T-helper 1 cell treated with Interleukin-12 subunit alpha and Interleukin-12 subunit beta and Interleukin-4 antibody, amounts not matched to agents 30 ng/mL and 1 ng/mL, for 36 hours (primary cell): Measurements from ENCODE around the gene RAD21L1. TPM values are rescaled to one million over a fixed set of nuclear protein-coding genes. Genes with fewer than 3 reads are reported as not detected.

Experiments used
- total RNA-seq: library from RNA; stranded (reverse); gene quantifications from 2 replicates; pipeline ENCODE4 v1.2.3, GENCODE V29; 2022

Gene RAD21L1
- total RNA-seq, 1 donor from 2014 or later, result not detected

Other genes with a start within 250 kb of the RAD21L1 start
- gene RSPO4, start 223.7 kb upstream of the RAD21L1 start, total RNA-seq, result not detected in 2 replicates
- gene PSMF1, start 107.4 kb upstream of the RAD21L1 start, total RNA-seq, result 160 and 163 TPM in 2 replicates
- gene TMEM74B, start 41.1 kb upstream of the RAD21L1 start, total RNA-seq, result 0.25 TPM in 1 of 2 replicates, not detected in the other
- gene C20orf202, start 22.6 kb upstream of the RAD21L1 start, total RNA-seq, result not detected in 2 replicates
- gene SNPH, start 40.2 kb downstream of the RAD21L1 start, total RNA-seq, result 6.1 and 6.8 TPM in 2 replicates
- gene SDCBP2, start 103.1 kb downstream of the RAD21L1 start, total RNA-seq, result 1.9 and 2.5 TPM in 2 replicates
- gene FKBP1A, start 167.0 kb downstream of the RAD21L1 start, total RNA-seq, result 253 and 254 TPM in 2 replicates
- gene NSFL1C, start 240.8 kb downstream of the RAD21L1 start, total RNA-seq, result 79.3 and 81.3 TPM in 2 replicates